MM.1S (cell line): ENCODE data around the gene NGB.

Source experiments
- CTCF ChIP-seq: fragments of 300-600 bp; sonication (generic); IDR thresholded peaks from 2 replicates; pipeline ENCODE4 v1.5.1; 2016; ENCODE audit warnings: antibody characterized with exemption, low read length, mixed read lengths
- EZH2phosphoT487 ChIP-seq: fragments of 300-600 bp; sonication (generic); IDR thresholded peaks from 2 replicates; pipeline ENCODE4 v1.6.1; 2018; ENCODE audit warnings: antibody characterized with exemption, low read length

DNA sequence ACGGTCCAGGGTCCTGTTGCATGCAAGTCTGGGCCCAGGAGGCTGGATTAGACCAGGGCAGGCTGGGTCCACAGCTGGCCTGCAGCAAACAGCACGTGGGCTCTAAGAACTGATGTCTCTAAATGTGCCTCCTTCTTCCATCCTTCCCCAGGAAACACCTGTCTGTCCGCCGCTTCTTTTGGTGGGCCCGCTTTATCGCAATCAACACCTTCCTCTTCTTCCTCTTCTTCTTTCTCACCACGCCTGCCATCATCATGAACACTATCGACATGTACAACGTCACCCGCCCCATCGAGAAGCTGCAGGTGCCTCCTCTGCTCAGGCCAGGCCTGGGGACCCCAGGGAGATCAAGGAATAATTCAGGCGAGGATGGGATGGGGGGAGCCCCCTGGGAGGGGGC lies 28.3 kb downstream of the NGB start:
- TF ChIP-seq CTCF (no peak), EZH2phosphoT487 (no peak)
